PC-3 (cell line): ENCODE data around the gene MACROD2.

Source experiments
- CTCF ChIP-seq: fragments of 300-600 bp; sonication (generic); conservative IDR thresholded peaks from 2 replicates; pipeline ENCODE4 v1.5.1; 2017; ENCODE audit warnings: antibody characterized with exemption, low read depth, mild to moderate bottlenecking, low read length
- EZH2 ChIP-seq: fragments of 300-600 bp; sonication (generic); IDR thresholded peaks from one replicate; pipeline ENCODE4 v1.6.1; 2017; ENCODE audit warnings: antibody characterized with exemption, mild to moderate bottlenecking, low read length; ENCODE audit not compliant: unreplicated experiment

DNA sequence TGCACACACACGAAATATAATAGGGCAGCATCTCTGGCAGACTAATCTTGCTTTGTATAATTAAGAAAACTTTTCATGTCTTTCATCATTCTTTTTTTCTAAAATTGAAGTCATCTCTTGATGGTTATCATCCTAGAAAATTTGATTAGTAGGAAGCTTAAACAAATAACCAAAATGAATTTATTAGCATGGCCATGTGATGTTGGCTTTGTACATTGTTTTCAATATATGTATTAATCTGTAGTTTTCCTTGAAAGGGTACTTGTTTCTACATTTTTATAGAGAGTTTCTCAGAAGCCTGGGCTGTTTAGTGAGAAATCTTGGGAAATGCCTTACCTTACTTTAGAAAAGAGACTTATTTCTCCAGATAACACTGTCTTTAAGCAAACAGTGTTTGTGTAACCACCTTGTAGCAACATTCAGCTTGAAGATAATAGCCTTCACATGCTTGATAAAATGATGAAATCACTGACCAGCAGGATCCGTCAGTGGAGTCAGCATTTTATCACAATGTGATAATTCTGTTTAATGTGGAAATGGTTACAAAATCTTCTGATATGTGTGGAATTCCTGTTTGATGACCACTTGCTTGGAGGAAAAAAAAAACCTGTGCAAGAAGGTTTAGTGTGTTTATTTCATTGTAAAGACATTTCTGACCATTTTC, 147.8 kb downstream of the MACROD2 start:
- no peak for TF ChIP-seq CTCF
- TF ChIP-seq EZH2, result no peak
